GM12878 (cell line): Measurements from ENCODE around the gene REPS1. TPM values are rescaled to one million over a fixed set of nuclear protein-coding genes. Genes with fewer than 3 reads are reported as not detected.

Experiments used
- ATAC-seq: fragments of 200-7000 bp; cut with Tn5 transposase; 3 replicates; pipeline ENCODE4 v1.9.1; 2020; ENCODE audit warnings: mild to moderate bottlenecking, moderate library complexity
- BruUV-seq: library from RNA; stranded (reverse); fragments of 400-500 nt; replicated peaks from 2 replicates; lab custom pipeline; 2021; lab: Mats Ljungman, UMichigan
- CTCF ChIA-PET: fragments of 300-600 bp; sonication (Branson Sonifier 250); formaldehyde crosslinking; extraction: SDS; loops from one replicate; lab custom pipeline; 2021; ENCODE audit warnings: inconsistent platforms; lab: Yijun Ruan, JAX
- POLR2A ChIA-PET: fragments of 350-600 bp; formaldehyde crosslinking; extraction: SDS; loops from one replicate; lab custom pipeline; 2021; ENCODE audit warnings: inconsistent platforms; lab: Charles Lee
- RAD21 ChIA-PET: fragments of 300-600 bp; sonication (Branson Sonifier 250); formaldehyde crosslinking; loops from one replicate; lab custom pipeline; 2023; ENCODE audit warnings: antibody characterized with exemption; ENCODE audit not compliant: unreplicated experiment; lab: Charles Lee
- SMC1A ChIA-PET: fragments of 300-600 bp; sonication (Branson Sonifier 250); formaldehyde crosslinking; loops from one replicate; lab custom pipeline; 2023; ENCODE audit not compliant: unreplicated experiment, uncharacterized antibody; lab: Charles Lee
- DNase-seq: peaks from one replicate; pipeline ENCODE4 v3.0.0-alpha.2; 2011; ENCODE audit warnings: low read depth, low spot score
- FAIRE-seq: peaks from 3 replicates; lab custom pipeline; 2011; peaks lifted over from hg19 to GRCh38; lab: Jason Lieb, UNC
- H2AFZ ChIP-seq: 2 replicates; pipeline ENCODE4 v1.6.0; 2011; ENCODE audit warnings: low read depth, low read length, control low read depth; ENCODE audit not compliant: control insufficient read depth
- H3K27ac ChIP-seq: 2 replicates; pipeline ENCODE4 v1.5.1; 2011; ENCODE audit warnings: control low read depth; ENCODE audit not compliant: control insufficient read depth, insufficient read depth
- H3K27me3 ChIP-seq, 2 experiments: replicated peaks in 1 of 2; 2 replicates each; pipeline versions ENCODE4 v1.6.0 to v1.6.1; 2011; ENCODE audit warnings: low read length in 1 of 2; ENCODE audit not compliant: control insufficient read depth in 2 of 2, insufficient read depth in 2 of 2
- H3K36me3 ChIP-seq, 2 experiments: 2 replicates each; pipeline ENCODE4 v1.5.1; 2011; ENCODE audit warnings: low read length in 1 of 2; ENCODE audit not compliant: control insufficient read depth in 2 of 2, insufficient read depth in 2 of 2
- H3K4me1 ChIP-seq: 2 replicates; pipeline ENCODE4 v1.6.1; 2011; ENCODE audit warnings: mild to moderate bottlenecking, low read length, moderate library complexity, mixed read lengths; ENCODE audit not compliant: control insufficient read depth, insufficient read depth
- H3K4me2 ChIP-seq: 2 replicates; pipeline ENCODE4 v1.6.0; 2011; ENCODE audit warnings: control low read depth; ENCODE audit not compliant: control insufficient read depth, insufficient read depth
- H3K4me3 ChIP-seq: fragments of 200-600 bp; sonication (generic); 2 replicates; pipeline ENCODE4 v1.5.1; 2016
- H3K79me2 ChIP-seq: 2 replicates; pipeline ENCODE4 v1.6.0; 2011; ENCODE audit warnings: low read length; ENCODE audit not compliant: control insufficient read depth, insufficient read depth
- H3K9ac ChIP-seq: 2 replicates; pipeline ENCODE4 v1.8.0; 2011; ENCODE audit warnings: low read length, control low read depth, mixed read lengths; ENCODE audit not compliant: control insufficient read depth, insufficient read depth
- H3K9me3 ChIP-seq: replicated peaks from 3 replicates; pipeline ENCODE4 v1.5.1; 2011; ENCODE audit warnings: mild to moderate bottlenecking, low read length; ENCODE audit not compliant: control insufficient read depth, insufficient read depth
- H4K20me1 ChIP-seq: 2 replicates; pipeline ENCODE4 v1.6.0; 2011; ENCODE audit not compliant: control insufficient read depth, insufficient read depth
- ASH2L ChIP-seq: fragments of 300-600, 200-600 bp; sonication (generic); IDR thresholded peaks from 2 replicates; pipeline ENCODE4 v1.6.1; 2017; ENCODE audit warnings: low read depth, mild to moderate bottlenecking, borderline replicate concordance
- BMI1 ChIP-seq: fragments of 450-650 bp; IDR thresholded peaks from 2 replicates; pipeline ENCODE4 v1.6.1; 2016; ENCODE audit warnings: mild to moderate bottlenecking, moderate library complexity, borderline replicate concordance
- CBFB ChIP-seq: IDR thresholded peaks from 2 replicates; pipeline ENCODE4 v1.6.1; 2016; ENCODE audit warnings: antibody characterized with exemption, low read depth
- E4F1 ChIP-seq: fragments of 450-650 bp; IDR thresholded peaks from 2 replicates; pipeline ENCODE4 v1.6.1; 2018; ENCODE audit warnings: borderline replicate concordance, mild to moderate bottlenecking; ENCODE audit not compliant: partially characterized antibody
- HDGF ChIP-seq: fragments of 450-650 bp; IDR thresholded peaks from 2 replicates; pipeline ENCODE4 v1.6.1; 2016; ENCODE audit warnings: antibody characterized with exemption
- IRF4 ChIP-seq: IDR thresholded peaks from 2 replicates; pipeline ENCODE4 v1.6.1; 2011; ENCODE audit warnings: low read depth, low read length
- JUNB ChIP-seq: IDR thresholded peaks from 2 replicates; pipeline ENCODE4 v1.6.1; 2016; ENCODE audit warnings: antibody characterized with exemption, mild to moderate bottlenecking
- MEF2B ChIP-seq: fragments of 450-650 bp; IDR thresholded peaks from 2 replicates; pipeline ENCODE4 v1.6.1; 2018; ENCODE audit warnings: mild to moderate bottlenecking, moderate library complexity; ENCODE audit not compliant: partially characterized antibody, poor library complexity, severe bottlenecking
- MLLT1 ChIP-seq: fragments of 450-650 bp; IDR thresholded peaks from 2 replicates; pipeline ENCODE4 v1.6.1; 2016; ENCODE audit warnings: mild to moderate bottlenecking
- RBBP5 ChIP-seq: fragments of 200-600 bp; sonication (generic); conservative IDR thresholded peaks from 2 replicates; pipeline ENCODE4 v1.6.1; 2016
- REST ChIP-seq: IDR thresholded peaks from 2 replicates; pipeline ENCODE4 v1.6.1; 2012; ENCODE audit warnings: mild to moderate bottlenecking, low read depth, low read length
- RFX5 ChIP-seq: IDR thresholded peaks from 2 replicates; pipeline ENCODE4 v1.6.1; 2011; ENCODE audit warnings: low read depth, low read length, improper control_type of control experiment
- SPI1 ChIP-seq: IDR thresholded peaks from 2 replicates; pipeline ENCODE4 v1.6.1; 2011; ENCODE audit warnings: low read depth, mild to moderate bottlenecking, low read length, moderate library complexity, borderline replicate concordance; ENCODE audit not compliant: insufficient read depth
- YBX1 ChIP-seq: fragments of 450-650 bp; IDR thresholded peaks from 2 replicates; pipeline ENCODE4 v1.6.1; 2016; ENCODE audit warnings: antibody characterized with exemption
- WGBS: methylation state at CpG from one replicate; pipeline ENCODE4 v1.1.6; 2016; ENCODE audit warnings: low lambda C conversion rate; ENCODE audit not compliant: insufficient replicate concordance, insufficient coverage; ENCODE audit errors: missing lambda C conversion rate; 5-methylcytosine and 5-hydroxymethylcytosine counted together
- in situ Hi-C: fragments of 300-500 bp; cut with MboI; formaldehyde crosslinking; loops from 9 replicates; pipeline ENCODE4 v1.14.3; 2018; ENCODE audit warnings: mixed read lengths
- intact Hi-C: fragments of 100-400 bp; cut with micrococcal nuclease; formaldehyde crosslinking; loops from one replicate; pipeline ENCODE4 v1.14.2; 2022; ENCODE audit not compliant: unreplicated experiment
- polyA plus RNA-seq, 11 experiments: library from polyadenylated mRNA; depleted of rRNA in 4 of 11; unstranded in 6 of 11; stranded (reverse) in 5 of 11; fragments of >200 nt; fragmentation: Nextera tagmentation in 4 of 11; fragmentation: Illumina TruSeq in 1 of 11; extraction: Ambion mirVana in 4 of 11; extraction: Trizol in 1 of 11; gene quantifications; 1 replicate in 1 of 11; 2 replicates in 10 of 11; pipeline versions ENCODE4 v1.2.1 to v1.2.3, GENCODE V29; 2011 to 2016; ENCODE audit warnings: inconsistent platforms in 2 of 11, missing spikeins in 2 of 11, low read depth in 1 of 11
- total RNA-seq, 4 experiments: library from RNA; depleted of rRNA in 3 of 4; stranded (reverse); fragments of >200 nt in 3 of 4; fragmentation: Illumina TruSeq in 1 of 4; extraction: Trizol in 1 of 4; gene quantifications; 2 replicates each; pipeline versions ENCODE4 v1.2.1 to v1.2.3, GENCODE V29; 2013 to 2021

Gene REPS1
- total and polyA plus RNA-seq, 10 of the 15 experiments (the other 5 are each of a cell fraction or from before 2014, with no cell fraction given), result 13.7 to 59.3 (median 31.7) TPM

GRCh38 chr6:138863321-138863720, 124.7 kb downstream of the REPS1 start:
- ChIA-PET CTCF (interaction anchor here (0.6 to 1.1 kb wide), 3 partner anchors 9 to 47 kb away, joined by 3 read pairs; no protein-coding TSS in a partner anchor), SMC1A (interaction anchor here (1.1 to 1.2 kb wide), 2 partner anchors 30 to 46 kb away, joined by 3 to 5 read pairs; no protein-coding TSS in a partner anchor), RAD21 (interaction anchor here (1.1 kb wide), 1 partner anchor 46 kb away, joined by 3 read pairs; no protein-coding TSS in a partner anchor), POLR2A (no interaction called here)
- H3K9ac ChIP-seq, result no peak overlapping the region
- no peaks in the 10 kb centered on the region for H4K20me1 ChIP-seq
- no peak for DNase-seq
- peak; percentile 32; the same call in 1 of the 3 replicates for ATAC-seq
- in situ Hi-C loops (no loop called here), intact Hi-C loops (no loop called here)
- H3K4me1 ChIP-seq, result peaks cover 3% of the 10 kb centered on the region; the same call in 1 of the 2 replicates
- no peak overlapping the region for H3K4me2 ChIP-seq
- FAIRE-seq, result no peak
- H3K9me3 ChIP-seq, result no peaks in the 10 kb centered on the region; the same call in 1 of the 3 replicates
- H3K4me3 ChIP-seq, result no peak overlapping the region
- H3K79me2 ChIP-seq, result no peaks in the 10 kb centered on the region
- TF ChIP-seq IRF4 (no peak), SPI1 (peak; percentile 20; the same call in 1 of the 2 replicates), MEF2B (no peak), HDGF (no peak), MLLT1 (0 out of 2 replicates have a peak, but pooled peaks have one; percentile 25), ASH2L (no peak), YBX1 (no peak), BMI1 (no peak), JUNB (no peak), RFX5 (no peak), CBFB (no peak), E4F1 (no peak), REST (no peak), RBBP5 (no peak)
- no peak overlapping the region for H3K27ac ChIP-seq
- BruUV-seq, result no TSS peak
- H3K27me3 ChIP-seq, result no peaks in the 10 kb centered on the region
- WGBS, result 88% methylated on average over 6 of the region's 9 CpGs
- no peaks in the 10 kb centered on the region for H3K36me3 ChIP-seq
- H2AFZ ChIP-seq, result peak overlapping the region; percentile 31; the same call in 1 of the 2 replicates
